Stimulated activated naive CD4-positive, alpha-beta T cell (primary cell): Measurements from ENCODE around the gene SHISA3.

Experiments
- DNase-seq, 6 experiments: peaks; one replicate each; lab custom pipeline; 2025; lab: John Stamatoyannopoulos, UW

SHISA3 gene

GRCh38 chr4:42446823-42447222 is 49.5 kb downstream of the SHISA3 start:
- DNase-seq, result no peak
